ENCODE data around the gene NME1. TPM values are rescaled to one million over a fixed set of nuclear protein-coding genes. Genes with fewer than 3 reads are reported as not detected.
"Not testable (repeated sequence)": the region's sequence is repeated elsewhere in the genome, so short reads cannot be mapped to it uniquely, and the experiment has no call there.

NME1 gene
- total RNA-seq, 4 donors from 2014 or later = 19.1 to 32.6 (median 29.2) TPM

DNA sequence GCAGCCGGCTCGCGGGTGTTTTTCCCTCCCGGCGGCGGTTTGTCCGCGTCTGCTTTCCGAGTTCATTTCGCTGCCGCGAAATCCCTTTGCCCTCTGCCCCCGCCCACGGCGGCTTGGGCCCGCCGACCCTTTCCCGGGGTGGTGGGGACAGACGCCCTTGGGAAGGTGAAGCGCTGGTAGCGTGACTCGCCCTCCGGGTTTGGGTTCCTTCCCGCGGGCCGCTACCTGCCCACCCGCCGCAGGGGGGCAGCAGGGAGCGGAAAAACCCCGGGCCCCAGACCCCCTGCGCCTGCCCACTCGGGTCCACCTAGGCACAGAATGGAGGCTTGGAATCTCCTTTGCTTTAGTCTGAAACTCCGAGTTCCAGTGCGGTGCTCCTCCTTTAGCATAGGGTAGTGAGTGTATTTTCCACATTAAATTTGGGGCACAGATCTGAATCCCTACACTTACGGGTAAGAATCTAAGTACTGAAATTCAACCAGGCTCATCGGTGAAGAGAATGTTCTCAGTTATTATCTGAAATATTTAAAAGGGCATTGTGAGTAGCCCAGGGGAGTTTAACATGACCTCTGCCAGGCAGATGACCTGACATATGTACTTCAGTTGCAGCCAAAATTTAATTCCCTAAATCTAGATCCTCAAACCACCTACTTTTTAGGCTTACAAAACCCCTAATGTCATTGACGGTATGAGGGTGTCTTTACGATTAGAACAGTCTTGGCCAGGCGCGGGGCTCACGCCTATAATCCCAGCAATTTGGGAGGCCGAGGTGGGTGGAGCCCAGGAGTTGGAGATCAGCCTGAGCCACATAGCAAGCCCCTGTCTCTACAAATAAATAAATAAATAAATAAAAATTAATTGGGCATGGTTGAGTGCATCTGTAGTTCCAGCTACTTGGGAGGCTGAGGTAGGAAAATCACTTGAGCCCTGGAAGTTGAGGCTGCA, 13.9 kb downstream of the NME1 start:
- Histone ChIP-seq H3K27me3 (no peaks in the 10 kb centered on the region), H3K36me3 (peaks cover 0 to 61% of the 10 kb centered on the region in 2 donors), H3K27ac (peak overlapping the region; percentile 93 to 100 (median 98)), H3K4me3 (peak overlapping the region; percentile 80 to 97 (median 88)), H3K9me3 (no peaks in the 10 kb centered on the region), H3K4me1 (peaks cover 4 to 16% of the 10 kb centered on the region in 2 donors)
- ATAC-seq (peak; percentile 39 to 49), DNase-seq (peak; percentile 19 to 59)
- intact Hi-C loops (cut with DNase I; ENCODE audit: low total_unique reads) (loop anchor here (1.0 to 2.0 kb wide), 2 partner anchors 14 to 94 kb away; partner anchors contain the start of genes MBTD1, NME1 and UTP18), in situ Hi-C loops (cut with MboI; ENCODE audit: low sequenced_read_pairs in 4 of 4) (loop anchor here in 2 of 4 donors (25.0 kb wide), 1 partner anchor 305 kb away; the partner anchor contains the start of gene TOB1 (in 2 of the 2))
- TF ChIP-seq, protein P1, sequence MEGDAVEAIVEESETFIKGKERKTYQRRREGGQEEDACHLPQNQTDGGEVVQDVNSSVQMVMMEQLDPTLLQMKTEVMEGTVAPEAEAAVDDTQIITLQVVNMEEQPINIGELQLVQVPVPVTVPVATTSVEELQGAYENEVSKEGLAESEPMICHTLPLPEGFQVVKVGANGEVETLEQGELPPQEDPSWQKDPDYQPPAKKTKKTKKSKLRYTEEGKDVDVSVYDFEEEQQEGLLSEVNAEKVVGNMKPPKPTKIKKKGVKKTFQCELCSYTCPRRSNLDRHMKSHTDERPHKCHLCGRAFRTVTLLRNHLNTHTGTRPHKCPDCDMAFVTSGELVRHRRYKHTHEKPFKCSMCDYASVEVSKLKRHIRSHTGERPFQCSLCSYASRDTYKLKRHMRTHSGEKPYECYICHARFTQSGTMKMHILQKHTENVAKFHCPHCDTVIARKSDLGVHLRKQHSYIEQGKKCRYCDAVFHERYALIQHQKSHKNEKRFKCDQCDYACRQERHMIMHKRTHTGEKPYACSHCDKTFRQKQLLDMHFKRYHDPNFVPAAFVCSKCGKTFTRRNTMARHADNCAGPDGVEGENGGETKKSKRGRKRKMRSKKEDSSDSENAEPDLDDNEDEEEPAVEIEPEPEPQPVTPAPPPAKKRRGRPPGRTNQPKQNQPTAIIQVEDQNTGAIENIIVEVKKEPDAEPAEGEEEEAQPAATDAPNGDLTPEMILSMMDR (IDR thresholded peaks at IDR 0.05 in 4 of 5, conservative IDR thresholded peaks at IDR 0.05 in 1 of 5) = peak; percentile 45 to 78 (median 71)
- no peak for TF ChIP-seq POLR2A (IDR thresholded peaks at IDR 0.05)

DNA sequence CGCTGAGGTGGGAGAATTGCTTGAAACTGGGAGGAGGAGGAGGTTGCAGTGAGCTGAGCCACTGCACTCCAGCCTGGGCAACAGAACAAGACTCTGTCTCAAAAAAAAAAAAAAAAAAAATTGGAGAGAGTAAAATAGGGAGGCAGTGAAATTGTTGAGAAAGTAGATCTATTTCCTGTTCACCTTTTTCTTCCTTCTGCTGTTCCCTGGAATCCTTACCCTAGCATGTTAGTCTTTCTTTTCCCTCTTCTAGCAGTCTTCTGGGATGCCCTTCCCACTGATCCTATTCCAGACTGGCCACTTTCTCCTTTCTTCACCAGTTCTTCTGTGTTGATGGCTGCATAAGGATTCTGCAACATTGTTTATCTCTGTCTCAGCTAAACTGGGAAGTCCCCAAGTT, 16.0 kb downstream of the NME1 start:
- Histone ChIP-seq H3K9me3 (no peaks in the 10 kb centered on the region), H3K36me3 (peaks cover 0 to 47% of the 10 kb centered on the region in 2 donors)
- in situ Hi-C loops (cut with MboI; ENCODE audit: low sequenced_read_pairs in 4 of 4) = loop anchor here in 2 of 4 donors (25.0 kb wide), 1 partner anchor 307 kb away; the partner anchor contains the start of gene TOB1 (in 2 of the 2)

DNA sequence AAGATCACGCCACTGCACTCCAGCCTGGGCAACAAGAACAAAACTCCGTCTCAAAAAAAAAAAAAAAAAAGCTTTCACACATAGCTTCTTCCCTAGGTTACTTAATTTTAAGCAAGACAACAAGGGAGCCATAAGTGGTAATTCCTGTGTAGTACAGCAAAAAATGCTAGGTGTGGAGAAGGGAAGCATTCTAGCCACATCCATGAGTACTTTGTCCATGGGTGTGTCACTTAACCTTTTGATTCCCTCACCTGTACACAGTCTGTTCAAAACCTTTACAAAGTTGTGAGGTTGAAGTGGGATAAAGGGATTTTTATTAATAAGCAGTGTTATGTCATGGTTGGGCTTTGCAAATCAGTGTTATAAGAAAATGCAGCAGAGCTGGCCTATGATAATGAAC, 17.4 kb downstream of the NME1 start:
- no peak overlapping the region for H3K27ac ChIP-seq
- intact Hi-C loops (cut with DNase I; ENCODE audit: low total_unique reads) (no loop called here), in situ Hi-C loops (cut with MboI; ENCODE audit: low sequenced_read_pairs in 4 of 4) (loop anchor here in 2 of 4 donors (25.0 kb wide), 1 partner anchor 308 kb away; the partner anchor contains the start of gene TOB1 (in 2 of the 2))
- H3K4me1 ChIP-seq = peaks cover 0 to 10% of the 10 kb centered on the region in 2 donors
- peaks cover 0 to 55% of the 10 kb centered on the region in 2 donors for H3K36me3 ChIP-seq
- no peak overlapping the region for H3K4me3 ChIP-seq
- DNase-seq (no peak), ATAC-seq (no peak)
- no peak for TF ChIP-seq POLR2A (IDR thresholded peaks at IDR 0.05)
- TF ChIP-seq, protein P1 (IDR thresholded peaks at IDR 0.05 in 4 of 5, conservative IDR thresholded peaks at IDR 0.05 in 1 of 5) = no peak
- H3K9me3 ChIP-seq = no peaks in the 10 kb centered on the region
- no peaks in the 10 kb centered on the region for H3K27me3 ChIP-seq

More for the DNA sequence above, 16.0 kb downstream of the NME1 start:
- TF ChIP-seq POLR2A (IDR thresholded peaks at IDR 0.05) = no peak
- TF ChIP-seq, protein P1 (IDR thresholded peaks at IDR 0.05 in 4 of 5, conservative IDR thresholded peaks at IDR 0.05 in 1 of 5) = no peak
- ATAC-seq (no peak), DNase-seq (no peak)
- Histone ChIP-seq H3K27ac (no peak overlapping the region), H3K4me3 (no peak overlapping the region), H3K4me1 (peaks cover 4 to 16% of the 10 kb centered on the region in 2 donors), H3K27me3 (no peaks in the 10 kb centered on the region)
- intact Hi-C loops (cut with DNase I; ENCODE audit: low total_unique reads) = no loop called here

DNA sequence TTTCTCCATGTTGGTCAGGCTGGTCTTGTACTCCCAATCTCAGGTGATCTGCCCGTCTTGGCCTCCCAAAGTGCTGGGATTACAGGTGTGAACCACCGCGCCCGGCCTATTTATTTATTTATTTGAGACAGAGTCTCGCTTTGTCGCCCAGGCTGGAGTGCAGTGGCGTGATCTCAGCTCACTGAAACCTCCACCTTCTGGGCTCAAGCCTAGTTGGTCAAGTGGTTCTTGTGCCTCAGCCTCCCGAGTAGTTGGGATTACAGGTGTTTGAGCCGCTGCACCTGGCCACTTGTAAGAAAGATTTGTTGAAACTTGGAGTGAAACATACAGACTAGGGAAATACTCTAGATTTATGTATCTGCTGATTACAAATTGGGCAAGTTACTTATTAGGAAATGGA, 18.7 kb downstream of the NME1 start:
- H3K4me3 ChIP-seq; ATAC-seq; H3K27me3 ChIP-seq; H3K4me1 ChIP-seq; H3K27ac ChIP-seq; intact Hi-C loops (cut with DNase I; ENCODE audit: low total_unique reads); H3K9me3 ChIP-seq; DNase-seq: not testable (repeated sequence)
- in situ Hi-C loops (cut with MboI; ENCODE audit: low sequenced_read_pairs in 4 of 4) = loop anchor here in 2 of 4 donors (25.0 kb wide), 1 partner anchor 310 kb away; the partner anchor contains the start of gene TOB1 (in 2 of the 2)
- H3K36me3 ChIP-seq = peaks cover 0 to 56% of the 10 kb centered on the region in 2 donors

DNA sequence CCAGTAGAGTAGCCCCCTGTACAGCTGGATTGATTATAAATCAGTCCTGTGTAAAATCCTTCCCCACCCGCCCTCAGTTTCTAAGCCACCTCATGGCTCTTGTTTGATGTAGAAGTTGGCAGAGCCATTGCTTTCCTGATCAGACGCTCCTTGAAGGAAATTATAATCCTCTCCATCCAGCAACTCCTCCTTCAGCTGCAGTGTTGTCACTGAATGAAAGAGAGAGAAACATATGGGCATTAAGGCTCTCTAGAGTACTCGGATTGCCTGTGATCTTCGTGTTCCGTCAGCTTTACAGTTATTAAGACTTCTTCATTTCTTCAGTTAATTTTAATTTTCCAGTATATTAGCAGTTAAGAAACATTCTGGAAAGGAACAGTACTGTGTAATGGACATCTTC, 27.1 kb downstream of the NME1 start:
- DNase-seq (no peak), ATAC-seq (no peak)
- no peaks in the 10 kb centered on the region for H3K9me3 ChIP-seq
- peaks cover 0 to 42% of the 10 kb centered on the region in 2 donors for H3K36me3 ChIP-seq
- H3K27ac ChIP-seq = no peak overlapping the region
- no peaks in the 10 kb centered on the region for H3K27me3 ChIP-seq
- intact Hi-C loops (cut with DNase I; ENCODE audit: low total_unique reads) = no loop called here
- no peak overlapping the region for H3K4me3 ChIP-seq
- in situ Hi-C loops (cut with MboI; ENCODE audit: low sequenced_read_pairs in 4 of 4) = no loop called here
- no peaks in the 10 kb centered on the region for H3K4me1 ChIP-seq
- TF ChIP-seq, protein P1 (IDR thresholded peaks at IDR 0.05 in 4 of 5, conservative IDR thresholded peaks at IDR 0.05 in 1 of 5) = no peak
- no peak for TF ChIP-seq POLR2A (IDR thresholded peaks at IDR 0.05)

Data from gastrocnemius medialis (tissue), 4 donors.